HG02852 (cell line): Measurements from ENCODE around the gene NOL9.
"Not testable (repeated sequence)": the region's sequence is repeated elsewhere in the genome, so short reads cannot be mapped to it uniquely, and the experiment has no call there.

Experiments
- ATAC-seq: cut with Tn5 transposase; IDR thresholded peaks from one replicate; pipeline ENCODE4 v1.9.1; 2021; ENCODE audit warnings: mild to moderate bottlenecking, moderate library complexity; ENCODE audit not compliant: unreplicated experiment

The NOL9 gene

DNA sequence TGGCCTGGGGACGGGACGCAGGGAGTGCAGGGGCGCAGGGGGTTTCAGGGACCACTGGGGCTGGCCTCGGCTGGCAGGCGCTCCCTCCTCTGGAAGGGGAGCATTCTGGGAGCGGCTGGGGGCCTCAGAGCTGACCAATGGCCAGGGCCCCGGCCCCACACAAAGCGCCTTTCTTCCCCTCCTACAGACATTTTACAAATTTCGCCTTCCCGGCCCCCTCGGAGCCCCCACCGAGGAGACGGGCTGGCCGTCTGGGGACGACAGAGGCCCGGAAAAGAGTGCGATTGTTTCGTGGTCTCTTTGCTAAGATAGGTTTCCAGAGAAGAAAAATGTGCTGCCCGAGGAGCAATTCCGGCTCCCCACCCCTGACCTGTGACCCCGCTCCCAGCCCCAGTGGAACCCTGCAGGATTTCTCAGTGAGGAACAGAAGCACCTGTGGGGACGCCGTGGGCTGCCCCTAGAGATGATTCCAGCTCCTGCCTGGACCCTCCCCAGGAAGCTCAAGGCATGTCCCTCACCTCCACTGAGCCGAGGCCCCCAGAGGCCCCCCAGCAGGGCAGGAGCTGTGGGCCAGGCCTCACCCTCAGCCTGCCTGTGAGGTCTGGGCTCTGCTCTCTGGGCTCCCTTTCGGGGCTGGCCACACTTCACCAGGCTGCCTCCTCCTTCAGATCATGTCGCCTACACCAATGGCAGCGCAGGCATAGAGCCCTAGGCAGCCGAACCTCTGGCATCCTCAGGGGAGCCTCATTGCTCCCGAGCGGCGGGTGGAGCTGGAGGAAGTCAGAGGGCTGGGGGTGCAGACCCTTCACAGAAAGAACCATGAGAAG is 47.9 kb downstream of the NOL9 start:
- no peak for ATAC-seq

DNA sequence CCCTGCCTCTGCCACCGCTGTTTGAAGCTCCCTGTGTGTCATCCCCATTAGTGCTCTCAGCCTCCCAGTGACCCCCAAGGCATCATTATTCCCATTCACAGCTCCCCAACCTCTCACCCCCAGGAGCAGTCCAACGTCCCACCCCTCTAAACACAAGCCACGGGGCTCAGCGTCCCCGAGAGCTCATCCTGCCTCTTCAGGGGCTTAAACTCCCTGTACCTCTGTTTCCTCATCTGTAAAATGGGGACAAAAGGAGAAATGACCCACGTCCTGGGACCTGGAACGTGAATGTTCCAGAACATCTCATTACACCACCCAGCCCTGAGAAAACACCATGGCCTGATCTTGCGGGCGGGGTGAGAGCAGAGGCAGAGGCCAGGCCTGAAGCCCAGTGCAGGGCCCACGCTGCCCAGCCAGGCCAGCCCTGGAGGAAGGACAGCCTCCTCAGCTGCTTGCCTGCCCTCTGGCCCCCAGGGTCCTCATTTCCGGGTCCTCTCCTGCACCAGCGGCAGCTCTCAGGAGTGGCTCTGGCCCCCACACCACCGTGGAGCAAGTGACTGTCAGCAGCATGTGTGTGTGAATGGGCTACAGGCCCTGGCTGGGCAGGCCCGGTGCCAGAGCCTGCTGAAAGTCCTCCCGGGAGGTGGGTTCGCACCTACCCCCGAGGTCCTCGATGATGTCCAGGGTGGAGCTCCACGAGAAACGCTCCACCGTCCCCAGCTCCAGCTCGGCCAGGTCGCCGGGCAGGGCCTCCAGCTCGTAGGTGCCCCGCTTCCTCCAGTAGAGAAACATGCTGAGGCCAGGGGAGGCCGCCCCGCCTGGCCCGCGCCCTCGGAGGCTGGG is 48.7 kb downstream of the NOL9 start:
- no peak for ATAC-seq

DNA sequence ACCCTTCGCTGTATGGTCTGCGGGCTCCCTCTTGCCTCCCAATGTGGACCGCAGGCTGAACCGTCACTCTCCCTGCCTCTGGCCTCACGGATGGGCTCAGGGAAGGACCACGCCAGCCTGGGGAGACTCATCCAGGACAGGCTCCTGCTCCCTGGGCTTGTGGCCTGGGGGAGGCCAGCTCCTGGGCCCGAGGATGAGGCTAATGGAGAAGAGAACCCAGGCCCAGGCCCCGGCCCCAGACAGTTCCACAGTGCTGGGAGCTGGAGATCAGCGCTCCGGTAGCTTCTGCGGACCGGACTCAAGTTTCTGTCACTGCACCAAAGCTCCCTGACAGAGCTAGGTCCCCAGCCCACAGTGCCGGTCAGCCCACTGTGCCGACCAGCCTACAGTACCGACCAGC is 49.4 kb downstream of the NOL9 start:
- ATAC-seq, result no peak

DNA sequence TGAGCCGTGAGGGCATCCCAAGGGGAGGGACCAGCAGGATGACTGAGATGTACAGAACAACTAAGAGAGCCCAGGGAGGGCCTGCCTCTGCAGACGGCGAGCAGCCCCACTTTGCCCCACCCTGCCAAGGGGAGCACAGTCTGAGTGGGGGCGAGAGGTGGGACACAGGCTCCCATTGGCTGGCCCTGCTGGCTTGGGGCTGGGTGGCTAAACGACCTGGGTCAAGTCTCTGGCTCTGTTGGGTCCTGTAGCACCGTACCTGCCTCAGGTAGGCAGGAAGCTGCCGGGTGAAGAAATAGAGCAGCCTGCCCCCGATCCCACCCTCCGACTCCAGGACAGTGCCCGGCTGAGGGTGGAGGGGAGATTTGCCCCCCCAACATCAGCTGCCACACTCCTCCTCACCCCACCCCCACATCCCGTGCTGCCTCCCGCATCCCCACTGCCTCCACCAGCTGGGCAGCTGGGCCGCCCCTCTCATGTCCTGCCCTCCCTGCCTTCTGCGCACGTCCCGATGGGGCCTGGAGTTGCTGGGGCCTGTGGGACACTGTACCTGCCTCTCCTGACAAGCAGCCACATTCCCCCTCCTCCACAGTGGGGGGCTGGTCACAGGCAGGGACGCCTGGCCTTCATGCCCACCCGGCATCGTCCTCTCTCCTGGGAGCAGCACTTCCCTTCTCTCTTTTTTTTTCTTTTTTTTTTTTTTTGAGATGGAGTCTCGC is 50.3 kb downstream of the NOL9 start:
- no peak for ATAC-seq

DNA sequence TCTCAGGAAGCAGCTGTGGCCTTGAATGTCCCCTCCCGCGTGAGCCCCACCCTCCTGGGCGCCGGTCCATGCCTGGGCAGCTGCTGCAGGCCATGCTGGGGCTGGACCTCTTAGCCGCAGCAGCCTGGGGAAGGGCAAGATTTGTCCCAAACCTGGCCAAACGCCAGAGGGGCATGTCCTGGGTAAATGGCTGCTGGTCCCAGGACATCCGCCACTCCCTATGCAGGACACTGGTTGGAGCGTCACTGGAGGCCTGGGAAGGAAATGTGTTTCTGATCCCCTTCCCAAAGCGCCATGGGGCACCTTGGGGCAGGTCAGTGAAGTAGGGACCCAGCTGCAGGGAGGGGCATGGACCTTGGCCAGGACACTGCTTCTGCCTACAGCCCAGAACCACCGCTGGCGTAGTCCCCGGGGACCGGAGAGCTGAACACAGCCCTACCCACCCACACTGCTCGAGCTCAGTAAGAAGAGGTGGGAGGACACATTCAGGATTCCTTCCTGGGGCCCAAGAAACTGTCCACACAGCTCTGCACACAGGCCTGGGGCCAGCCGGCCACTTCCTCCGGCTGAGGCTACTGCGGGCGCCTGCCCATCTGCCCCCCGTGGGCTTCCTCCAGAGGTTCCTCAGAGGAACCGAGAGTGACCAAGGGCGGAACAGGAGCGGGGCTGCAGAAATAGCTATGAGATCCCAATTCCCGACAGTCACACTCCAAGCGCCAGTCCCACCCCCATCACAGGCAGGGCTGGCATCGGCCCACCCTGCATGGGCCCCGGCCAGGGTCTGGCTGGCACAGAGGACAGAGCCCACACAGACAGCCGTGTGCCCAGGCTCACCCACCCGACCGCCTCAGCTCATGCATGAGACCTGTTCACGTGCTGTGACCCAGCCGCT is 52.1 kb downstream of the NOL9 start:
- no peak for ATAC-seq

DNA sequence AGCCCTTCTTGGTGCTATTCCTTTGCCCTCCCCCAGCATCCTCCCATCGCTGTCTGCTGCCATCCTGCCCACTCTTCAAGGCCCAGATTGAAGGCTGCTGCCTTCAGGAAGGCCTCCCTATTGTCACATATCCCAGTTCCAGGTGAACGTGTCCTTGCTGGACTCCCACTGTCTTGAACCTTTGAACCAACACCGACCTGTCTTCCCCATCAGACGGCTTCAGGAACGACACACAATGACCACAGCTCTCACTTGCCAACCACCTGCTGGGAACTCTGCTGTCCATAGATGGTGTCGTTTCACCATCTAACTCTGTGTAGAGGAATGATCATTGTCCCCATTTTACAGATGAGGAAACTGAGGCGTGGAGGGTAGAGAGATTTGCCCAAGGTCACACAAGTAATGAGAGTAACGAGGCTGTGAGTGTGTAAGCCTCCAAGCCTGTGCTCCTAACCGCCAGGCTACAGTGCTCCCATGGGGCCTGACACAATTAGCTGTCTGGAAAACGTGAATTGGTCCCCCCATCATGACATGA is 53.0 kb downstream of the NOL9 start:
- no peak for ATAC-seq

DNA sequence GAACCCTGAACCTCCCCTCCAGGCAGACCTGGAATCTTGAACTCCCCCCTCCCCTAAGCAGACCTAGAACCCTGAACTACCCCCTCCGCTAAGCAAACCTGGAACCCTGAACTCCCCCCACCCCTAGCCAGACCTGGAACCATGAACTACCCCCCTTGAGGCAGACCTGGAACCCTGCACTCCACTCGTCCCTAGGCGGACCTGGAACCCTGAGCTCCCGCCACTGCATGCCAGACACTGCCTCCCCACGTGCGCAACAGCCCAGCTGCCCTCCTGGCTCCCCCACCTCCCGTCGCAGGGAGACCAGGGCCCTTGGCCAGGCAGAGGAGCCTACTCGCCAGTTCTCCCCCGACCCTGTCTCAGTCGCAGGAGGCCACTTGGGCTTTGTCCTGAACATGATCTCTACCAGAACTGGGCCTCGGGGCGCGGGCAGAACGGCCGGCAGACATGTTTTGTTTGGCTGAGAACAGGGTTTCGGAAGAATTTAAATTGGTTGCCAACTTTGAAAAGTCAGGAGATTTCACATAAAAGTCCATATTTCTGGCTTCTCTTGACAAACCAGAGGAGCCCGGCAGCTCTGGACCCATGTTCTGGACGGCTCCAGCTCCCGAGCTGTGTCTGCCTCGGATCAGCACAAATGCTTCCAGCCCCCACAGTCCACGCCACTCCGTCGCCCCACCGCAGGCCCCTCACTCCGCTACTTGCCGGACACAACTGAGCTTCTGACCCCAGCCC is 53.6 kb downstream of the NOL9 start:
- no peak for ATAC-seq

DNA sequence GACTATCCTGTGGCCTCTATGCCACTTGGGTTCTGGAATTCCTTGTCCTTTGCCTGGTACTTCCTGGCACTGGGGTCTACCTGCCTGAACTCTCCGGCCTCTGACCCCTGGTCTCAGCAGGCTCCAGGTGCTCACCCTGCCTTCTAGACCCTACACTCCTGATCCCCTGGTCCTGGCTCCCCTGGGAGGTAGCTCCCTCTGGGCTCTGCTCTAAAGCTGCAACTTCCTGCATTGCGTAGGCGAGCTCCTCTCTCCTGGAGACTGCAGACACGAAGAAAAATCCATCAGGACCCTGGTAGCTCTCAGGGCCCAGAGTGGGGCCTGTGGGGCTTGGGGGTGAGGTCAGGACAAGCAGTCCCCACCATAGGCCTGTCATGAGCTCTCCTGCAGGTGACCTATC is 55.0 kb downstream of the NOL9 start:
- ATAC-seq, result no peak

DNA sequence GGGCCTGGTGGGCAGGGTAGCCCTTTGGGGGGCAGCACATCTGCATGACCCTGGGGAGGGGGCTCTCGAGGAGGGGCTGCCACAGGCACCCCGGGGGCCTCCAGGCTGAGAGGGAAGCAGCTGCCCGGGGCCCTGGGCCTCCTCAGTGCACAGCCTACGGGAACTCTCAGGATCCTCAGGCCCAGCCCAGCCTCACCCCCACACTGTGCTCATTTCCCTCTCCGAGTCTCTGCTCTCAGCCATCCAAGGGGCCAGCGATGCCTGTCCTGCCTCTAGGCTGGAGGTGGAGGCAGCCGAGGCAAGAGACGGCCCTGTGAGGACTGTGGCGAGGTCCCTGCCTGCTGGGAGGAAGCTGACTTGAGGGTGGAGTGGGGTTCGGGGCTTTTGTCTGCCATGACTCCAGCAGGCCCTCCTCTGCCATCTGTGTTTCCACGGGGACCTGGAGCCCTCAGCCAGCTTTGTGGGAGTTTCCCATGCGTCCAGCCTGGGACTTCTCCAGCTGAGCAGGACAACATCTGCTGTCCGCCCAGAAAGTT is 55.7 kb downstream of the NOL9 start:
- no peak for ATAC-seq

DNA sequence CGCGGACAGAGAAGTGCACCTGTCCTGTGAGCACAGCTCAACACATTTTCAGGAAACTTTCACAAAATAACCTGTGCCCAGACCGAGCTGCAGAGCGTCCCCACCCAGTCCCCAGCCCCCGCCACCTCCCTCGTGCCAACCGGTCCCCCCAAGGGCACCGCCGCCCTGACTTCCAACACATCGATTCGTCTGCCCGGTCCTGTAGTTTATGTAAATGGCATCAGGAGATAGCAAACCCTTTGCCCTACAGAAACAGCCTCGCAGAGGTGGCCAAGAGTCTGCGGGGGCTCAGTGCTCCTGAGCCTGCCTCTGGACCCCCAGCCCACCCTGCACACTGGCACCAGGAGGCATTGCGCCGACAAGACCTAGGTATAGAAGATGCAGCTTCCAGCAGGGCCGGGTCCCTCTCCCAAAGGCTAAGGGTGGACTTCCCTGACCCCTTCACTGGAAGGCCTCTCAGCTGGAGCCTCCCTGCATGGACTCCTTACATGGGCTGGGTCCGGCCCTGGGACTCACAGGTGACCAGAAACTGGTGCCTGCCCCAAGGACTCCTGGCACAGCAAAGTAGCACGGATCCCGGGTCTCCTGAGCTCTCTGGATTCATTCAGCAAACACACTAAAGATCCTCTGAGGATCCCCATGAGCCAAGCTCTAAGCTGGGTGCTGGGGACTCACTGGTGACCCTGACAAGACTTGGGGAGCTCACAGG is 56.3 kb downstream of the NOL9 start:
- ATAC-seq, result no peak

DNA sequence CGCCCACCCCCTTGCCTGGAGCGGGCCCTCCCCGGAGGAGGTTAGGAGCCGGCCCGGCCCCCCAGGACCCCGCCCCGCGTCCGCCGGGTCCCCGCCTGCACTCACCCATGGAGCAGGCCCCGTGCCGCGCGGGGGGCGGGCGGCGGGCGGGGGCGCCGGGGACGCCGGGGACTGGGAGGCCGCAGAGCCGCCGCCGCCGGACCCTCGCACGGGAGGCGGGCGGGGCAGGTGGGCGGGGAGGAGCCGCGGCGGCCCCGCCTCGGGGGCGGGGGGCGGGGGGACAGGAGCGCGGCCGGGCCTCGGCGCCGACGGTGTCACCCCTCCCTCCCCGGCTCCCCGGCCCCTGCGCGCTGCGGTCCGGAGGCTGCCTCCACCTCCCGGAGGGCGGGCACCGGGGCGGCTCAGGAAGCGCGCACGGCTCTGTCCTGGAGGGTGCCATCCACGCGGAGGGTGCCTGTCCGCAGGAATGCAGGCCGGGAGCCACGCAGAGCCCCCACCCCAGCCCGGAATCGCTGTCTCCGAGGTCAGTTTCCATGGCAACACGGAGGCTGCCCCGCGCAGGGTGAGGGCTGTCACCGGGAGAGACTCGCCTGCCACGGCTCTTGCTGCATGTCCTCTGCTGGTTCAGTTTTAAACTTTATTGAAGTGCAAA is 57.0 kb downstream of the NOL9 start:
- no peak for ATAC-seq

DNA sequence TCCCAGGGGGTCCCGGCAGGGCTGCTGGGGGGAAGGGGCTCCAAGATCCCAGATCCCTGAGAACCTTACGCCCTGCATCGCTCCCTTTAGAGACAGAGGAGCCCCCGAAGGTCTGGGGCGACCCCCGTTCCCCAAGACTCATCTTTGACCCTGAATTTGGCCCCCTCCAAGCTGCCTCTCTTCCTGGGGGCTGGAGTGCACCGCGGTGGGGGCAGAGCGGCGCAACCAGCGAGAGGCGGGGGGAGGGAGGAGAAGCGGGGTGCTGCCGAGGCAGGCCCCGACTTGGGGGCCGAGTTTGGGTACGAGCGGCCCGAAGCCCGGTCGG is 57.5 kb downstream of the NOL9 start:
- no peak for ATAC-seq

DNA sequence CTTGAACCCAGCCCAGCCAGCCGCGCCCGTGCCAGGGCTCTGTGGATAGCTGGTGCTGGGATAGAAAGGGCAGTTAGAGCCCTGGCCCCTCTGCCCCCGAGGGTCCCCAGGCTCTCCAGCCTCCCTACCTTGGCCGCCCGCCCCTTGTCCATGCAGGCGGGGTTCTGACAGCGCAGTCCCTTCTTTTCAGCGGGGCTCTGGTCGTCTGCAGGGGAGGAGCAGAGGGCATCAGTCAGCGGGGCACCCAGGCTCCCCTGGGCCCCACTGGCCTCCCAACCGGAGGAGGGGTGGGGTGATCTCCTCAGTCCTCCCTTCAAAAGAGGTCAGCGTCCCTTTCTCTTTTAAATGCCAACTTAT is 58.0 kb downstream of the NOL9 start:
- ATAC-seq, result no peak

DNA sequence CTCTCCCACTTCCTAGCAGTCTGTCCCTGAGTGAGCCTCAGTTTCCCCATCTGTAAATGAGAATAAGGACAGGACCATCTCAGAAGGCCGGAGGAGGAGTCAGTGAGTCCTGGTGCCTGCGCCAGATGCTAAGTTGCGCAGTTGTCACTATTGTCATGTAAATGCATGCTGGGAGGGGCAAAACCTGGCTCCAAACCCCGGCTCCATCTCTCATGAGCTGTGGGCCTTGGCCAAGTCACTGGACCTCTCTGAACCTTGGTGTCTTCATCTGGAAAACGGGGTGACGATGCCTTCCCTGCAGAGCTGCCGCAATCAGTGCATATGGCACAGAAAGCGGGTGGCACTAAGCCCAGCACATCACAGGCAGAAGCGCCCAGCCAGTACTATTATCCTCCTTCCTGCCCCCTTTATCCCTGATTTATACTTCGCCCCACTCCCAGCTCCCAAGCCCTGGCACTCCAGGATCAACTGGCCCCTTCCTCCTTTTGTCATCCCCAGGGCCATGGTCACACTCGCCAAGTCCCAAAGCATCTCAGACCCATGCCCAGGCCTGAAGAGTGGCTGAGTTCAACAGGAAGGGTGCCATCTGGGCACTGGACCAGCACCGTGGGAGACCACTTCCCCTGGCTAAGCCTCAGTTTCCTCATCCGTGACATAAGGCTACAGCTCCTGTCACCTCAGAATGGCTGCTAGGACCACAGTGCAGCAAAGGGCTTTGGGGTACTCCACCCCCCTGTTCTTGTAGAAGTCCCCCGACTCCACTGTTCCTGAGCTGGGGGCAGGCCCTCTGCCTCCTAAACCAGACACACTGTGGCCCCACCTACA is 58.6 kb downstream of the NOL9 start:
- ATAC-seq, result no peak

DNA sequence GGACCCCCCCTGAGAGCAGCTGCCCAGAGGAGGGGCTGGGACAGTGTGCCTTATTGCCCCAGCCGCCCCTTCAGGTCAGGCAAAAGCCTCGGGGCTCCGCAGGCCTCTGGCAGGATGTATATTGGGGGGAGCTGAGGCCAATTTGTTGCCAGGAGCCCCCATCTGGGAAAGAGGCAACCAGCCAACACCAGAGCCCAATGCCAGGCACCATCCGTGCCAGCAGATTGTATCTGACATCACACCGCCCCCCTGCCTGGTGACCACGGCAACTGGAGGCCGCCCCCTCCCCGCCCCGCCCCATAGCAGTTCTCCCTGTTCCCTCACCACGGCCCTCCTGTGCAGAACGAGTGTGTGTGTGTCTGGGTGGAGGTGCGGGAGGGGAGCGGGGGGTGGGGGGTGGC is 59.3 kb downstream of the NOL9 start:
- ATAC-seq, result no peak

DNA sequence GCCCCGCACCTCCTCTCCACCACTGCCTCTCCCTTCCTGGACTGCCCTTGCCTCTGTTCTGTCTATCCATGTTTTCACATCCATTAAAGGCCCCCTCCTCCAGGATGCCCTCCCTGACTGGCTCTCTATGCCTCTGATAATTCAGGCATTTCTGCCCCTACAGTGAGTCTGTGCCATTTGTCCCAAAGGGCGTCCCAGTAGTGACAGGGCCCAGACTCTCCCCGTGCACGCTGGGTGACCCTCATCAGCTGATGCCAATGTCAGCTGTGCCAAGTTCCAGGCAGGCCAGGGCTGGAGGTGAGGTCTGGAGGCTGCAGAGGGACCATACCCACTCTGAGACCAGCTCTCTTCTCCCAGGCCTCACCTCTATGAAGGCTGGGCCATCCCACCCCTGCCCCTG is 59.7 kb downstream of the NOL9 start:
- ATAC-seq, result no peak

DNA sequence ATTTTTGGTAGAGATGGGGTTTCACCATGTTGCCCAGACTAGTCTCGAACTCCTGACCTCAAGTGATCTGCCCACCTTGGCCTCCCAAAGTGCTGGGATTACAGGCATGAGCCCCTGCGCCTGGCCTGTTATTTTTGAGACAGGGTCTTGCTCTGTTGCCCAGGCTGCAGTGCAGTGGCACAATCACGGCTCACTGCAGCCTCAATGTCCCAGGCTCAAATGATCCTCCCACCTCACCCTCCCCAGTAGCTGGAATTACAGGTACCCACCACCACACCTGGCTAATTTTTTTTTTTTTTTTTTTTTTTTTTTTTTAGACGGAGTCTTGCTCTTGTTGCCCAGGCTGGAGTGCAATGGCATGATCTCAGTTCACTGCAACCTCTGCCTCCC is 60.5 kb downstream of the NOL9 start:
- ATAC-seq, result not testable (repeated sequence)

DNA sequence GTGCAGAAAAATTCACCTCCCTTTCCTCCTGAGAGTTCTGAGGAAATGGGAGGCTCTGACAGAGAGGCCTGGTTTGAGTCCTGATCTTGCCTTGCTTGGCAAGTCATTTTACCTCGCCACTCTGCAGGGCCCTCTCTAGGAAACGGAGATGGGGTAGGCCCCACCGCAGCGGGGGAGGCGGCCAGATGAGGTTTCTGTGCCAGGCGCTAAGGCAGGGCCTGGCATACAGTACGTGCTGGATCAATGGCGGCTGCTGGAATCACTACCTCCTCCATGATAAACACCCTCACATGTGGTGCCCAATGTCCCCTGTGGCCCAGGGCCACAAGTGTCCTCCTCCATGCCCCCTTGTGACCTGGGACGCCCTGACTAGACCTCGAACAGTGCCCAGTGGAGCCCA is 62.3 kb downstream of the NOL9 start:
- ATAC-seq, result no peak
